WTC11 (cell line): ENCODE measurements around the gene KCNIP4. TPM values are rescaled to one million over a fixed set of nuclear protein-coding genes. Genes with fewer than 3 reads are reported as not detected.

Experiments used
- ATAC-seq: fragments of 200-7000 bp; cut with Tn5 transposase; 2 replicates; pipeline ENCODE4 v1.10.0; 2021; ENCODE audit warnings: mild to moderate bottlenecking, moderate library complexity
- CTCF ChIA-PET: fragments of 300-600 bp; sonication (Branson Sonifier 250); formaldehyde crosslinking; loops from one replicate; lab custom pipeline; 2021; ENCODE audit warnings: antibody characterized with exemption; lab: Charles Lee
- POLR2A ChIA-PET: fragments of 350-600 bp; sonication (Branson Sonifier 250); formaldehyde crosslinking; loops from one replicate; lab custom pipeline; 2021; ENCODE audit warnings: antibody characterized with exemption; lab: Charles Lee
- DNase-seq: peaks from one replicate; pipeline ENCODE4 v3.0.0; 2021; ENCODE audit warnings: low spot score
- H3K27ac Mint-ChIP-seq: 2 replicates; pipeline ENCODE4 v1.8.0; 2021; ENCODE audit warnings: mixed read lengths
- H3K27me3 Mint-ChIP-seq: 2 replicates; pipeline ENCODE4 v1.8.0; 2021; ENCODE audit warnings: low read depth, mild to moderate bottlenecking, moderate library complexity, mixed read lengths
- H3K36me3 Mint-ChIP-seq: 2 replicates; pipeline ENCODE4 v1.8.0; 2021; ENCODE audit warnings: mixed read lengths
- H3K4me1 Mint-ChIP-seq: 2 replicates; pipeline ENCODE4 v1.8.0; 2022; ENCODE audit warnings: mixed read lengths
- H3K4me3 Mint-ChIP-seq: 2 replicates; pipeline ENCODE4 v1.8.0; 2021; ENCODE audit warnings: mild to moderate bottlenecking, moderate library complexity, mixed read lengths
- H3K9me3 Mint-ChIP-seq: 2 replicates; pipeline ENCODE4 v1.8.0; 2021; ENCODE audit warnings: mixed read lengths
- ATF1 ChIP-seq: sonication (generic); formaldehyde crosslinking; IDR thresholded peaks from 2 replicates; pipeline ENCODE4 v1.8.1; 2023; ENCODE audit warnings: mild to moderate bottlenecking, moderate library complexity, missing genetic modification reagents
- MYBL2 ChIP-seq: sonication (generic); formaldehyde crosslinking; IDR thresholded peaks from 2 replicates; pipeline ENCODE4 v1.8.1; 2023; ENCODE audit warnings: mild to moderate bottlenecking, moderate library complexity, missing genetic modification reagents
- NR2C2 ChIP-seq: sonication (generic); formaldehyde crosslinking; IDR thresholded peaks from 2 replicates; pipeline ENCODE4 v1.8.0; 2022; ENCODE audit warnings: mild to moderate bottlenecking, missing genetic modification reagents
- OVOL2 ChIP-seq: fragments of 250-450 bp; sonication (Bioruptor Pico); IDR thresholded peaks from 2 replicates; pipeline ENCODE4 v1.9.0; 2021; ENCODE audit warnings: mild to moderate bottlenecking, borderline replicate concordance
- SMAD4 ChIP-seq: sonication (generic); formaldehyde crosslinking; IDR thresholded peaks from 2 replicates; pipeline ENCODE4 v1.8.0; 2022; ENCODE audit warnings: mild to moderate bottlenecking, missing genetic modification reagents
- total RNA-seq: library from RNA; stranded (reverse); gene quantifications from 3 replicates; pipeline ENCODE4 v1.2.3, GENCODE V29; 2021
- TF ChIP-seq, protein P1 (sequence below): sonication (generic); formaldehyde crosslinking; conservative IDR thresholded peaks from 2 replicates; pipeline ENCODE4 v1.8.1; 2023; ENCODE audit warnings: mild to moderate bottlenecking, low read depth, missing genetic modification reagents, moderate library complexity
- TF ChIP-seq, protein P2 (sequence below): sonication (generic); formaldehyde crosslinking; conservative IDR thresholded peaks from 2 replicates; pipeline ENCODE4 v1.8.1; 2022; ENCODE audit warnings: mild to moderate bottlenecking, missing genetic modification reagents
- TF ChIP-seq, protein P3 (sequence below): sonication (generic); formaldehyde crosslinking; IDR thresholded peaks from 2 replicates; pipeline ENCODE4 v1.8.1; 2022; ENCODE audit warnings: low read depth, mild to moderate bottlenecking, moderate library complexity, missing genetic modification reagents, borderline replicate concordance
- TF ChIP-seq, protein P4 (sequence below): fragments of 250-450 bp; sonication (Bioruptor Pico); IDR thresholded peaks from 2 replicates; pipeline ENCODE4 v1.8.0; 2021; ENCODE audit warnings: mild to moderate bottlenecking
- TF ChIP-seq, protein P5 (sequence below): sonication (generic); formaldehyde crosslinking; IDR thresholded peaks from 2 replicates; pipeline ENCODE4 v1.8.1; 2023; ENCODE audit warnings: mild to moderate bottlenecking, missing genetic modification reagents, moderate library complexity
- TF ChIP-seq, protein P6 (sequence below): sonication (generic); formaldehyde crosslinking; IDR thresholded peaks from 2 replicates; pipeline ENCODE4 v1.8.0; 2022; ENCODE audit warnings: mild to moderate bottlenecking, missing genetic modification reagents
- TF ChIP-seq, protein P7 (sequence below): fragments of 250-450 bp; sonication (Bioruptor Pico); IDR thresholded peaks from 2 replicates; pipeline ENCODE4 v1.9.0; 2021; ENCODE audit warnings: mild to moderate bottlenecking
- TF ChIP-seq, protein P8 (sequence below): sonication (generic); formaldehyde crosslinking; IDR thresholded peaks from 2 replicates; pipeline ENCODE4 v1.8.0; 2023; ENCODE audit warnings: mild to moderate bottlenecking, missing genetic modification reagents
- TF ChIP-seq, protein P9 (sequence below): sonication (generic); formaldehyde crosslinking; IDR thresholded peaks from 2 replicates; pipeline ENCODE4 v1.8.1; 2022; ENCODE audit warnings: mild to moderate bottlenecking, missing genetic modification reagents, moderate library complexity, borderline replicate concordance

Gene KCNIP4
- total RNA-seq, 1 experiment from 2014 or later, result not detected

DNA sequence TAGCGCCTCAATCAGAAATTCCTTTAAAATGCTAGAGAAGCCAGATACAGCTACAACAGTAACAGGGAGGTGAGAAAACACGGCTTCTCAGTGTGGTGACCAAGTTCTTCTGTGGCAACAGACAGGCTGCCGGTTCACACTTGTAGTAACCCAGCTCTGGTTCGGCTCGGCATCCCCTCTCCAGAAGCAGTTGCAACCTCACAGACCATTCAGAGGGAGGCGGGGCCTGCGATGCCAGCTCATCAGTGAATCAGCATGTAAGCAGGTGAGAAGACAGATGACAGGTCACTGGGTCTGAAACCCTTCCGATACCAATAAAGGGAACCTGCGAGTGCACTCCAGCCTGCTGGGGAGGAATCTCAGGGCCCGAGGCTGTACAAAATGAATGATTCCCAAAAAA is 251.0 kb downstream of the KCNIP4 start:
- Mint-ChIP-seq H3K27me3 (peaks cover 6% of the 10 kb centered on the region), H3K27ac (no peak overlapping the region), H3K36me3 (no peaks in the 10 kb centered on the region), H3K9me3 (no peaks in the 10 kb centered on the region), H3K4me3 (peak overlapping the region; percentile 51), H3K4me1 (peaks cover 16% of the 10 kb centered on the region)
- CTCF ChIA-PET, result interaction anchor here (1.1 to 1.5 kb wide), 3 partner anchors 67 to 190 kb away, joined by 3 to 6 read pairs (median 4); no protein-coding TSS in a partner anchor
- ATAC-seq, result peak; percentile 99
- DNase-seq, result peak; percentile 73
- TF ChIP-seq, protein P1, sequence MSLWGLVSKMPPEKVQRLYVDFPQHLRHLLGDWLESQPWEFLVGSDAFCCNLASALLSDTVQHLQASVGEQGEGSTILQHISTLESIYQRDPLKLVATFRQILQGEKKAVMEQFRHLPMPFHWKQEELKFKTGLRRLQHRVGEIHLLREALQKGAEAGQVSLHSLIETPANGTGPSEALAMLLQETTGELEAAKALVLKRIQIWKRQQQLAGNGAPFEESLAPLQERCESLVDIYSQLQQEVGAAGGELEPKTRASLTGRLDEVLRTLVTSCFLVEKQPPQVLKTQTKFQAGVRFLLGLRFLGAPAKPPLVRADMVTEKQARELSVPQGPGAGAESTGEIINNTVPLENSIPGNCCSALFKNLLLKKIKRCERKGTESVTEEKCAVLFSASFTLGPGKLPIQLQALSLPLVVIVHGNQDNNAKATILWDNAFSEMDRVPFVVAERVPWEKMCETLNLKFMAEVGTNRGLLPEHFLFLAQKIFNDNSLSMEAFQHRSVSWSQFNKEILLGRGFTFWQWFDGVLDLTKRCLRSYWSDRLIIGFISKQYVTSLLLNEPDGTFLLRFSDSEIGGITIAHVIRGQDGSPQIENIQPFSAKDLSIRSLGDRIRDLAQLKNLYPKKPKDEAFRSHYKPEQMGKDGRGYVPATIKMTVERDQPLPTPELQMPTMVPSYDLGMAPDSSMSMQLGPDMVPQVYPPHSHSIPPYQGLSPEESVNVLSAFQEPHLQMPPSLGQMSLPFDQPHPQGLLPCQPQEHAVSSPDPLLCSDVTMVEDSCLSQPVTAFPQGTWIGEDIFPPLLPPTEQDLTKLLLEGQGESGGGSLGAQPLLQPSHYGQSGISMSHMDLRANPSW (CRISPR knock-in tag), result no peak
- TF ChIP-seq, protein P2, sequence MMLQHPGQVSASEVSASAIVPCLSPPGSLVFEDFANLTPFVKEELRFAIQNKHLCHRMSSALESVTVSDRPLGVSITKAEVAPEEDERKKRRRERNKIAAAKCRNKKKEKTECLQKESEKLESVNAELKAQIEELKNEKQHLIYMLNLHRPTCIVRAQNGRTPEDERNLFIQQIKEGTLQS (CRISPR knock-in tag), result no peak
- TF ChIP-seq, protein P3, sequence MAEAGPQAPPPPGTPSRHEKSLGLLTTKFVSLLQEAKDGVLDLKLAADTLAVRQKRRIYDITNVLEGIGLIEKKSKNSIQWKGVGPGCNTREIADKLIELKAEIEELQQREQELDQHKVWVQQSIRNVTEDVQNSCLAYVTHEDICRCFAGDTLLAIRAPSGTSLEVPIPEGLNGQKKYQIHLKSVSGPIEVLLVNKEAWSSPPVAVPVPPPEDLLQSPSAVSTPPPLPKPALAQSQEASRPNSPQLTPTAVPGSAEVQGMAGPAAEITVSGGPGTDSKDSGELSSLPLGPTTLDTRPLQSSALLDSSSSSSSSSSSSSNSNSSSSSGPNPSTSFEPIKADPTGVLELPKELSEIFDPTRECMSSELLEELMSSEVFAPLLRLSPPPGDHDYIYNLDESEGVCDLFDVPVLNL, result no peak
- TF ChIP-seq, protein P4, sequence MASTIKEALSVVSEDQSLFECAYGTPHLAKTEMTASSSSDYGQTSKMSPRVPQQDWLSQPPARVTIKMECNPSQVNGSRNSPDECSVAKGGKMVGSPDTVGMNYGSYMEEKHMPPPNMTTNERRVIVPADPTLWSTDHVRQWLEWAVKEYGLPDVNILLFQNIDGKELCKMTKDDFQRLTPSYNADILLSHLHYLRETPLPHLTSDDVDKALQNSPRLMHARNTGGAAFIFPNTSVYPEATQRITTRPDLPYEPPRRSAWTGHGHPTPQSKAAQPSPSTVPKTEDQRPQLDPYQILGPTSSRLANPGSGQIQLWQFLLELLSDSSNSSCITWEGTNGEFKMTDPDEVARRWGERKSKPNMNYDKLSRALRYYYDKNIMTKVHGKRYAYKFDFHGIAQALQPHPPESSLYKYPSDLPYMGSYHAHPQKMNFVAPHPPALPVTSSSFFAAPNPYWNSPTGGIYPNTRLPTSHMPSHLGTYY, result no peak
- TF ChIP-seq, protein P5, sequence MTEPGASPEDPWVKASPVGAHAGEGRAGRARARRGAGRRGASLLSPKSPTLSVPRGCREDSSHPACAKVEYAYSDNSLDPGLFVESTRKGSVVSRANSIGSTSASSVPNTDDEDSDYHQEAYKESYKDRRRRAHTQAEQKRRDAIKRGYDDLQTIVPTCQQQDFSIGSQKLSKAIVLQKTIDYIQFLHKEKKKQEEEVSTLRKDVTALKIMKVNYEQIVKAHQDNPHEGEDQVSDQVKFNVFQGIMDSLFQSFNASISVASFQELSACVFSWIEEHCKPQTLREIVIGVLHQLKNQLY, result no peak
- TF ChIP-seq, protein P6, sequence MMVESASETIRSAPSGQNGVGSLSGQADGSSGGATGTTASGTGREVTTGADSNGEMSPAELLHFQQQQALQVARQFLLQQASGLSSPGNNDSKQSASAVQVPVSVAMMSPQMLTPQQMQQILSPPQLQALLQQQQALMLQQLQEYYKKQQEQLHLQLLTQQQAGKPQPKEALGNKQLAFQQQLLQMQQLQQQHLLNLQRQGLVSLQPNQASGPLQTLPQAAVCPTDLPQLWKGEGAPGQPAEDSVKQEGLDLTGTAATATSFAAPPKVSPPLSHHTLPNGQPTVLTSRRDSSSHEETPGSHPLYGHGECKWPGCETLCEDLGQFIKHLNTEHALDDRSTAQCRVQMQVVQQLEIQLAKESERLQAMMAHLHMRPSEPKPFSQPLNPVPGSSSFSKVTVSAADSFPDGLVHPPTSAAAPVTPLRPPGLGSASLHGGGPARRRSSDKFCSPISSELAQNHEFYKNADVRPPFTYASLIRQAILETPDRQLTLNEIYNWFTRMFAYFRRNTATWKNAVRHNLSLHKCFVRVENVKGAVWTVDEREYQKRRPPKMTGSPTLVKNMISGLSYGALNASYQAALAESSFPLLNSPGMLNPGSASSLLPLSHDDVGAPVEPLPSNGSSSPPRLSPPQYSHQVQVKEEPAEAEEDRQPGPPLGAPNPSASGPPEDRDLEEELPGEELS (CRISPR knock-in tag), result no peak
- TF ChIP-seq, protein P7, sequence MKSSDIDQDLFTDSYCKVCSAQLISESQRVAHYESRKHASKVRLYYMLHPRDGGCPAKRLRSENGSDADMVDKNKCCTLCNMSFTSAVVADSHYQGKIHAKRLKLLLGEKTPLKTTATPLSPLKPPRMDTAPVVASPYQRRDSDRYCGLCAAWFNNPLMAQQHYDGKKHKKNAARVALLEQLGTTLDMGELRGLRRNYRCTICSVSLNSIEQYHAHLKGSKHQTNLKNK, result no peak
- TF ChIP-seq NR2C2 (CRISPR knock-in tag) (no peak), SMAD4 (CRISPR knock-in tag) (no peak), MYBL2 (CRISPR knock-in tag) (no peak), OVOL2 (CRISPR knock-in tag) (no peak), ATF1 (CRISPR knock-in tag) (no peak)
- TF ChIP-seq, protein P8, sequence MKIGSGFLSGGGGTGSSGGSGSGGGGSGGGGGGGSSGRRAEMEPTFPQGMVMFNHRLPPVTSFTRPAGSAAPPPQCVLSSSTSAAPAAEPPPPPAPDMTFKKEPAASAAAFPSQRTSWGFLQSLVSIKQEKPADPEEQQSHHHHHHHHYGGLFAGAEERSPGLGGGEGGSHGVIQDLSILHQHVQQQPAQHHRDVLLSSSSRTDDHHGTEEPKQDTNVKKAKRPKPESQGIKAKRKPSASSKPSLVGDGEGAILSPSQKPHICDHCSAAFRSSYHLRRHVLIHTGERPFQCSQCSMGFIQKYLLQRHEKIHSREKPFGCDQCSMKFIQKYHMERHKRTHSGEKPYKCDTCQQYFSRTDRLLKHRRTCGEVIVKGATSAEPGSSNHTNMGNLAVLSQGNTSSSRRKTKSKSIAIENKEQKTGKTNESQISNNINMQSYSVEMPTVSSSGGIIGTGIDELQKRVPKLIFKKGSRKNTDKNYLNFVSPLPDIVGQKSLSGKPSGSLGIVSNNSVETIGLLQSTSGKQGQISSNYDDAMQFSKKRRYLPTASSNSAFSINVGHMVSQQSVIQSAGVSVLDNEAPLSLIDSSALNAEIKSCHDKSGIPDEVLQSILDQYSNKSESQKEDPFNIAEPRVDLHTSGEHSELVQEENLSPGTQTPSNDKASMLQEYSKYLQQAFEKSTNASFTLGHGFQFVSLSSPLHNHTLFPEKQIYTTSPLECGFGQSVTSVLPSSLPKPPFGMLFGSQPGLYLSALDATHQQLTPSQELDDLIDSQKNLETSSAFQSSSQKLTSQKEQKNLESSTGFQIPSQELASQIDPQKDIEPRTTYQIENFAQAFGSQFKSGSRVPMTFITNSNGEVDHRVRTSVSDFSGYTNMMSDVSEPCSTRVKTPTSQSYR (CRISPR knock-in tag), result no peak
- TF ChIP-seq, protein P9, sequence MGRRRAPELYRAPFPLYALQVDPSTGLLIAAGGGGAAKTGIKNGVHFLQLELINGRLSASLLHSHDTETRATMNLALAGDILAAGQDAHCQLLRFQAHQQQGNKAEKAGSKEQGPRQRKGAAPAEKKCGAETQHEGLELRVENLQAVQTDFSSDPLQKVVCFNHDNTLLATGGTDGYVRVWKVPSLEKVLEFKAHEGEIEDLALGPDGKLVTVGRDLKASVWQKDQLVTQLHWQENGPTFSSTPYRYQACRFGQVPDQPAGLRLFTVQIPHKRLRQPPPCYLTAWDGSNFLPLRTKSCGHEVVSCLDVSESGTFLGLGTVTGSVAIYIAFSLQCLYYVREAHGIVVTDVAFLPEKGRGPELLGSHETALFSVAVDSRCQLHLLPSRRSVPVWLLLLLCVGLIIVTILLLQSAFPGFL (CRISPR knock-in tag), result no peak
- POLR2A ChIA-PET, result no interaction called here
